Neuronal stem cell (in vitro differentiated cells): ENCODE measurements around the gene PLEKHG1.
A peak's percentile ranks its signal among the peaks of the same experiment; 100 is the strongest.

Experiments used
- DNase-seq: peaks from one replicate; pipeline ENCODE4 v3.0.0-alpha.2; 2013; ENCODE audit warnings: low spot score
- H2AFZ ChIP-seq: one replicate; pipeline ENCODE4 v1.6.1; 2013; ENCODE audit warnings: mild to moderate bottlenecking, low read length, inconsistent platforms
- H2AK5ac ChIP-seq: 2 replicates; pipeline ENCODE4 v1.6.1; 2013; ENCODE audit warnings: low read depth, mild to moderate bottlenecking, inconsistent platforms, low read length, moderate library complexity, mixed read lengths
- H2BK120ac ChIP-seq: 2 replicates; pipeline ENCODE4 v1.6.1; 2013; ENCODE audit warnings: low read depth, mild to moderate bottlenecking, inconsistent platforms, low read length, moderate library complexity, mixed read lengths
- H2BK12ac ChIP-seq: one replicate; pipeline ENCODE4 v1.6.1; 2013; ENCODE audit warnings: low read length, inconsistent platforms
- H2BK15ac ChIP-seq: 2 replicates; pipeline ENCODE4 v1.6.1; 2013; ENCODE audit warnings: mild to moderate bottlenecking, low read length, inconsistent platforms, mixed read lengths
- H2BK5ac ChIP-seq: one replicate; pipeline ENCODE4 v1.6.1; 2013; ENCODE audit warnings: inconsistent platforms, mild to moderate bottlenecking, low read length, moderate library complexity
- H3K14ac ChIP-seq: one replicate; pipeline ENCODE4 v1.6.1; 2013; ENCODE audit warnings: low read length, inconsistent platforms
- H3K18ac ChIP-seq: 2 replicates; pipeline ENCODE4 v1.6.1; 2013; ENCODE audit warnings: low read length, inconsistent platforms
- H3K23ac ChIP-seq: 2 replicates; pipeline ENCODE4 v1.6.1; 2013; ENCODE audit warnings: low read depth, mild to moderate bottlenecking, mixed read lengths, low read length, inconsistent platforms; ENCODE audit not compliant: poor library complexity
- H3K27ac ChIP-seq: replicated peaks from 3 replicates; pipeline ENCODE4 v1.5.1; 2013; ENCODE audit warnings: low read length, inconsistent platforms
- H3K27me3 ChIP-seq, 3 experiments: 2 replicates each; pipeline ENCODE4 v1.6.1; 2013; ENCODE audit warnings: low read length in 3 of 3, mild to moderate bottlenecking in 2 of 3, inconsistent platforms in 1 of 3, low read depth in 1 of 3, mixed read lengths in 1 of 3, moderate library complexity in 1 of 3; ENCODE audit not compliant: control insufficient read depth in 3 of 3, insufficient read depth in 3 of 3
- H3K36me3 ChIP-seq, 2 donors: replicated peaks in 1 of 2; 2 replicates each; pipeline ENCODE4 v1.6.1; 2013; ENCODE audit warnings: low read length in 2 of 2; ENCODE audit not compliant: control insufficient read depth in 2 of 2, insufficient read depth in 2 of 2
- H3K4ac ChIP-seq: 2 replicates; pipeline ENCODE4 v1.6.1; 2013; ENCODE audit warnings: inconsistent platforms, mild to moderate bottlenecking, low read length, moderate library complexity
- H3K4me1 ChIP-seq, 2 donors: 1 replicate in 1 of 2; 2 replicates in 1 of 2; pipeline ENCODE4 v1.6.1; 2013; ENCODE audit warnings: low read length in 2 of 2, low read depth in 1 of 2; ENCODE audit not compliant: control insufficient read depth in 2 of 2, insufficient read depth in 1 of 2
- H3K4me2 ChIP-seq: one replicate; pipeline ENCODE4 v1.6.1; 2013; ENCODE audit warnings: mild to moderate bottlenecking, low read length, inconsistent platforms; ENCODE audit not compliant: insufficient read depth, poor library complexity, severe bottlenecking
- H3K4me3 ChIP-seq, 2 donors: 2 replicates each; pipeline ENCODE4 v1.5.1; 2013; ENCODE audit warnings: low read length in 2 of 2, mild to moderate bottlenecking in 2 of 2, inconsistent platforms in 1 of 2, moderate library complexity in 1 of 2
- H3K79me1 ChIP-seq: one replicate; pipeline ENCODE4 v1.6.1; 2013; ENCODE audit warnings: low read depth, mild to moderate bottlenecking, inconsistent platforms, low read length, moderate library complexity
- H3K9ac ChIP-seq: one replicate; pipeline ENCODE4 v1.6.1; 2013; ENCODE audit warnings: mild to moderate bottlenecking, low read depth, low read length, inconsistent platforms; ENCODE audit not compliant: poor library complexity
- H3K9me3 ChIP-seq, 2 donors: replicated peaks in 1 of 2; 2 replicates each; pipeline versions ENCODE3 to v1.6.1; 2013; ENCODE audit warnings: low read length in 2 of 2, mild to moderate bottlenecking in 2 of 2, inconsistent platforms in 1 of 2, low read depth in 1 of 2, mixed read lengths in 1 of 2, moderate library complexity in 1 of 2; ENCODE audit not compliant: control insufficient read depth in 2 of 2, insufficient read depth in 1 of 2
- H4K8ac ChIP-seq: one replicate; pipeline ENCODE4 v1.6.1; 2013; ENCODE audit warnings: low read depth, mild to moderate bottlenecking, inconsistent platforms, low read length, moderate library complexity
- H4K91ac ChIP-seq: one replicate; pipeline ENCODE4 v1.6.1; 2013; ENCODE audit warnings: low read length, low read depth, mild to moderate bottlenecking, inconsistent platforms; ENCODE audit not compliant: poor library complexity
- WGBS, 2 donors: extraction: QIAGEN DNeasy Blood & Tissue Kit; methylation state at CpG; one replicate each; pipeline ENCODE4 v1.1.7; 2013; ENCODE audit warnings: missing lambda C conversion rate in 2 of 2, mixed read lengths in 1 of 2; ENCODE audit not compliant: insufficient read length in 2 of 2, insufficient replicate concordance in 1 of 2; ENCODE audit errors: extremely low coverage in 2 of 2; 5-methylcytosine and 5-hydroxymethylcytosine counted together

PLEKHG1 gene

GRCh38 chr6:150627585-150628025 is 27.9 kb downstream of the PLEKHG1 start:
- Histone ChIP-seq H3K18ac (no peak overlapping the region), H2BK12ac (no peak overlapping the region), H2AFZ (no peak overlapping the region), H3K14ac (no peak overlapping the region), H3K9me3 (peaks cover 8 to 25% of the 10 kb centered on the region in 2 donors), H3K4me3 (no peak overlapping the region), H3K36me3 (peaks cover 1 to 14% of the 10 kb centered on the region in 2 donors), H3K4ac (no peak overlapping the region), H3K23ac (no peak overlapping the region), H3K4me2 (no peak overlapping the region), H3K4me1 (peaks cover 0 to 6% of the 10 kb centered on the region in 2 donors), H3K27ac (no peak overlapping the region), H3K27me3 (no peaks in the 10 kb centered on the region), H2BK15ac (no peak overlapping the region), H3K9ac (no peak overlapping the region), H2AK5ac (no peak overlapping the region), H2BK5ac (no peak overlapping the region), H2BK120ac (no peak overlapping the region), H3K79me1 (no peaks in the 10 kb centered on the region), H4K91ac (no peak overlapping the region), H4K8ac (no peak overlapping the region)
- no peak for DNase-seq
- no CpG with 5 or more reads among the region's 5 CpGs for WGBS, 2 donors

GRCh38 chr6:150628908-150629307 is 29.2 kb downstream of the PLEKHG1 start:
- Histone ChIP-seq H3K27ac (no peak overlapping the region), H3K4me2 (no peak overlapping the region), H3K27me3 (no peaks in the 10 kb centered on the region), H3K23ac (no peak overlapping the region), H2BK5ac (no peak overlapping the region), H3K14ac (no peak overlapping the region), H3K79me1 (peaks cover 2% of the 10 kb centered on the region), H2AFZ (no peak overlapping the region), H3K36me3 (peaks cover 0 to 3% of the 10 kb centered on the region in 2 donors), H2BK15ac (no peak overlapping the region), H3K9me3 (peaks cover 6 to 21% of the 10 kb centered on the region in 2 donors), H3K4ac (no peak overlapping the region), H2BK120ac (no peak overlapping the region), H4K91ac (no peak overlapping the region), H4K8ac (no peak overlapping the region), H3K4me1 (peaks cover 0 to 4% of the 10 kb centered on the region in 2 donors), H3K9ac (no peak overlapping the region), H3K18ac (no peak overlapping the region), H2BK12ac (no peak overlapping the region), H3K4me3 (no peak overlapping the region), H2AK5ac (no peak overlapping the region)
- WGBS, 2 donors, result no CpG with 5 or more reads among the region's 6 CpGs
- no peak for DNase-seq

- Histone ChIP-seq H3K4me3 (no peak overlapping the region), H2AK5ac (no peak overlapping the region), H3K23ac (peak overlapping the region; percentile 8), H3K4me1 (peaks cover 0 to 4% of the 10 kb centered on the region in 2 donors), H3K79me1 (peaks cover 2% of the 10 kb centered on the region), H4K8ac (no peak overlapping the region), H4K91ac (no peak overlapping the region), H3K18ac (no peak overlapping the region), H2BK15ac (no peak overlapping the region), H3K27me3 (no peaks in the 10 kb centered on the region), H2AFZ (no peak overlapping the region), H3K4ac (no peak overlapping the region), H3K14ac (no peak overlapping the region), H3K27ac (no peak overlapping the region), H2BK5ac (no peak overlapping the region), H3K36me3 (no peaks in the 10 kb centered on the region), H2BK12ac (no peak overlapping the region), H3K4me2 (no peak overlapping the region), H2BK120ac (no peak overlapping the region), H3K9ac (no peak overlapping the region), H3K9me3 (peaks cover 1 to 2% of the 10 kb centered on the region in 2 donors)
- no CpG with 5 or more reads among the region's 12 CpGs for WGBS, 2 donors
- DNase-seq, result no peak
These were observed 31.7 kb downstream of the PLEKHG1 start for GRCh38 chr6:150631283-150631983.

- no peak overlapping the region for H3K9ac ChIP-seq
- no peaks in the 10 kb centered on the region for H3K9me3 ChIP-seq
- no peak overlapping the region for H3K4me2 ChIP-seq
- no peak overlapping the region for H2AFZ ChIP-seq
- H3K4ac ChIP-seq, result no peak overlapping the region
- H3K36me3 ChIP-seq, result no peaks in the 10 kb centered on the region
- no peak overlapping the region for H2BK12ac ChIP-seq
- H3K79me1 ChIP-seq, result peaks cover 2% of the 10 kb centered on the region
- WGBS, 2 donors, result no CpG with 5 or more reads among the region's 9 CpGs
- no peak overlapping the region for H4K8ac ChIP-seq
- H3K27ac ChIP-seq, result no peak overlapping the region
- H3K4me1 ChIP-seq, result peaks cover 0 to 4% of the 10 kb centered on the region in 2 donors
- no peak overlapping the region for H2BK120ac ChIP-seq
- H2AK5ac ChIP-seq, result no peak overlapping the region
- H3K27me3 ChIP-seq, result no peaks in the 10 kb centered on the region
- DNase-seq, result no peak
- H2BK5ac ChIP-seq, result no peak overlapping the region
- H2BK15ac ChIP-seq, result no peak overlapping the region
- no peak overlapping the region for H3K14ac ChIP-seq
- no peak overlapping the region for H3K23ac ChIP-seq
- H3K4me3 ChIP-seq, result no peak overlapping the region
- no peak overlapping the region for H3K18ac ChIP-seq
- no peak overlapping the region for H4K91ac ChIP-seq
These were observed 32.4 kb downstream of the PLEKHG1 start for GRCh38 chr6:150631984-150632642.
